ENCODE data around the gene MYO9A. TPM values are rescaled to one million over a fixed set of nuclear protein-coding genes. Genes with fewer than 3 reads are reported as not detected.

MYO9A gene
- total and polyA plus RNA-seq, 2 donors (not counting 1 experiment from before 2014, with no cell fraction given) = 6.2 to 66.1 TPM

DNA sequence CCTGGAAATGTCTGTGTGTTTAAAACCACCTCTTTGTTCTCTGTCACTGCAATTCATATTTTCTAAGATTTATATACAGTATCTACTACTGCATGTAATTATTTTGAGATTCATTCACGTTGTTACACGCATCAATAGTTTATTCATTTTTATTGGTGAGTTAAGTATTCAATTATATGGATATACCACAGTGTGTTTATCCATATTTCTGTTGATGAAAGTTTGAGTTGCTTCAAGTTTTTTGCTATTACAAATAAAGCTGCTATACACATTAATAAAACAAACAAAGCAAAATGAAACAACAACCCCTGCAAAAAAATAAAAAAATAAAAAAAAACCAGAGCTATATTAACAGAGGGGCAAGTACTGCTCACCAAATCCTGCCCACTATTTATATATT, 185.3 kb downstream of the MYO9A start:
- Mint-ChIP-seq H3K4me1 (no peaks in the 10 kb centered on the region), H3K27me3 (no peaks in the 10 kb centered on the region), H3K4me3 (no peak overlapping the region), H3K27ac (no peak overlapping the region), H3K9me3 (ENCODE audit: insufficient read depth) (peaks cover 23% of the 10 kb centered on the region)
- H3K4me1 ChIP-seq (ENCODE audit: control insufficient read depth in 2 of 2, insufficient read depth in 2 of 2, low read length in 2 of 2) = no peaks in the 10 kb centered on the region
- intact Hi-C loops (cut with micrococcal nuclease) = no loop called here
- no peaks in the 10 kb centered on the region for H3K27me3 ChIP-seq (replicated peaks in 1 of 4; ENCODE audit: control extremely low read depth in 1 of 4, control insufficient read depth in 3 of 4, insufficient read depth in 4 of 4, low read length in 3 of 4)
- no peak for ATAC-seq (ENCODE audit: low read depth)
- DNase-seq = no peak
- CTCF ChIA-PET = interaction anchor here (1.0 kb wide), 1 partner anchor 189 kb away, joined by 3 read pairs; no protein-coding TSS in a partner anchor
- H4K20me1 ChIP-seq (ENCODE audit: control insufficient read depth, insufficient read depth, low read length, poor library complexity, severe bottlenecking) = no peaks in the 10 kb centered on the region
- H3K4me2 ChIP-seq (replicated peaks; ENCODE audit: low read depth, low read length, poor library complexity, severe bottlenecking) = no peak overlapping the region
- no peaks in the 10 kb centered on the region for H3K79me2 ChIP-seq (ENCODE audit: control insufficient read depth, insufficient read depth, low read length)
- no peak overlapping the region for H2AFZ ChIP-seq (ENCODE audit: insufficient read depth, low read depth, low read length, poor library complexity, severe bottlenecking)
- no peak overlapping the region for H3K9ac ChIP-seq (ENCODE audit: low read length)
- no peak overlapping the region for H3K27ac ChIP-seq (ENCODE audit: low read length in 2 of 2)
- H3K36me3 ChIP-seq (replicated peaks in 1 of 2; ENCODE audit: control extremely low read depth in 1 of 2, control insufficient read depth in 1 of 2, extremely low read depth in 1 of 2, insufficient read depth in 2 of 2, low read length in 1 of 2) = peaks cover 19 to 28% of the 10 kb centered on the region in 2 experiments
- H3K4me3 ChIP-seq (ENCODE audit: control extremely low read depth in 1 of 5, extremely low read depth in 1 of 5, insufficient read depth in 1 of 5, low read depth in 2 of 5, low read length in 4 of 5) = no peak overlapping the region
- POLR2A ChIA-PET = no interaction called here
- H3K9me3 ChIP-seq (ENCODE audit: control extremely low read depth in 1 of 3, control insufficient read depth in 2 of 3, insufficient read depth in 1 of 3, low read length in 2 of 3) = peaks cover 5 to 30% (median 15%) of the 10 kb centered on the region in 3 donors
- WGBS (ENCODE audit: insufficient coverage) = no CpG with 5 or more reads among the region's 2 CpGs
- TF ChIP-seq CTCF (IDR thresholded peaks at IDR 0.05) (no peak), EZH2 (IDR thresholded peaks at IDR 0.05; ENCODE audit: borderline replicate concordance, insufficient read depth, low read depth, low read length, poor library complexity, severe bottlenecking) (no peak)

- Histone ChIP-seq H4K20me1 (ENCODE audit: control insufficient read depth, insufficient read depth, low read length, poor library complexity, severe bottlenecking) (no peaks in the 10 kb centered on the region), H3K27ac (ENCODE audit: low read length in 2 of 2) (no peak overlapping the region), H3K4me2 (replicated peaks; ENCODE audit: low read depth, low read length, poor library complexity, severe bottlenecking) (no peak overlapping the region), H3K36me3 (replicated peaks in 1 of 2; ENCODE audit: control extremely low read depth in 1 of 2, control insufficient read depth in 1 of 2, extremely low read depth in 1 of 2, insufficient read depth in 2 of 2, low read length in 1 of 2) (peaks cover 19 to 28% of the 10 kb centered on the region in 2 experiments), H3K9ac (ENCODE audit: low read length) (no peak overlapping the region), H3K4me1 (ENCODE audit: control insufficient read depth in 2 of 2, insufficient read depth in 2 of 2, low read length in 2 of 2) (no peaks in the 10 kb centered on the region), H2AFZ (ENCODE audit: insufficient read depth, low read depth, low read length, poor library complexity, severe bottlenecking) (no peak overlapping the region), H3K9me3 (ENCODE audit: control extremely low read depth in 1 of 3, control insufficient read depth in 2 of 3, insufficient read depth in 1 of 3, low read length in 2 of 3) (peaks cover 5 to 30% (median 15%) of the 10 kb centered on the region in 3 donors), H3K27me3 (replicated peaks in 1 of 4; ENCODE audit: control extremely low read depth in 1 of 4, control insufficient read depth in 3 of 4, insufficient read depth in 4 of 4, low read length in 3 of 4) (no peaks in the 10 kb centered on the region), H3K79me2 (ENCODE audit: control insufficient read depth, insufficient read depth, low read length) (no peaks in the 10 kb centered on the region), H3K4me3 (ENCODE audit: control extremely low read depth in 1 of 5, extremely low read depth in 1 of 5, insufficient read depth in 1 of 5, low read depth in 2 of 5, low read length in 4 of 5) (no peak overlapping the region)
- no peak overlapping the region for H3K27ac Mint-ChIP-seq
- ChIA-PET CTCF (no interaction called here), POLR2A (no interaction called here)
- no CpG with 5 or more reads among the region's 1 CpG for WGBS (ENCODE audit: insufficient coverage)
- ATAC-seq (ENCODE audit: low read depth) (no peak), DNase-seq (no peak)
- intact Hi-C loops (cut with micrococcal nuclease) = no loop called here
- TF ChIP-seq EZH2 (IDR thresholded peaks at IDR 0.05; ENCODE audit: borderline replicate concordance, insufficient read depth, low read depth, low read length, poor library complexity, severe bottlenecking) = no peak
- no peak for TF ChIP-seq CTCF (IDR thresholded peaks at IDR 0.05)
- no peak overlapping the region for H3K4me3 Mint-ChIP-seq
- no peaks in the 10 kb centered on the region for H3K4me1 Mint-ChIP-seq
- H3K9me3 Mint-ChIP-seq (ENCODE audit: insufficient read depth) = peaks cover 23% of the 10 kb centered on the region
- H3K27me3 Mint-ChIP-seq = no peaks in the 10 kb centered on the region
Measured at GRCh38 chr15:71931261-71931660, 186.7 kb downstream of the MYO9A start.

All from B cell (primary cell).